Measurements from ENCODE around the gene CPT1B.

DNA sequence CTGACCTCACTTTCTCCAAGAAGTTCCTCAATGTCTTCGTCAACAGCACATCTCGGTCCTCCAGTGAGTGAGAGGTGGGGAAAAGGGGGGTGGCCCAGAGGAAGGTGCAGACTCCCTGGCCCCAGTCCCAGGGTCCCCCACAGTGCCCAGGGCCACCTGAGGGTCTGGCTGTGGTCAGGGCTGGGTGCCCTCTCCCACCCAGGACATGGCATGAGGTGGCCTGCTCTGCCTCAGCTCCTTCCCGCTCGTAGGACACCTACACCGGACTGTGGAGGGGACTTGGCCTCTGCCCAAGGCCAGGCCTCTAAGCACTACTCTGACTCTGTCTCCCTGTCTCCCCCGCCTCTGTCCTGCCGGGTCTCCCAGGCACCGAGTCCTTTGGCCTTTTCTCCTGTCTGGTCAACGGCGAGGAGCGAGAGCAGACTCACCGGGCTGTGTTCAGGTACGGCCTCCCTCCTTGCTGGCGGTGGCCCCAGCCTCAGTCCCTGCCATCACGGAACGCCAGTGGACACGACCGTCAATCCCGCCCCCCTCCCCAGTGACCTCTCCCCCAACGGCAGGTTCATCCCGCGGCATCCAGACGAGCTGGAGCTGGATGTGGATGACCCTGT is 26.9 kb upstream of the CPT1B start:
- TF ChIP-seq CTCF (IDR thresholded peaks at IDR 0.05) (no peak), EZH2 (IDR thresholded peaks at IDR 0.05; ENCODE audit: borderline replicate concordance, insufficient read depth, low read depth, low read length, poor library complexity, severe bottlenecking) (no peak)
